Uterus (tissue), 2 donors: ENCODE results near the gene ORM2.

Experiments used
- CTCF ChIP-seq, 4 experiments: fragments of 200-600 bp in 2 of 4; fragments of 450-650 bp in 2 of 4; sonication (generic) in 2 of 4; IDR thresholded peaks; one replicate each; pipeline ENCODE4 v1.5.1; 2016 to 2019; ENCODE audit warnings: antibody characterized with exemption in 4 of 4, mild to moderate bottlenecking in 2 of 4, moderate library complexity in 1 of 4
- POLR2A ChIP-seq, 2 donors: fragments of 450-650 bp; IDR thresholded peaks; one replicate each; pipeline ENCODE4 v1.6.1; 2016; ENCODE audit warnings: antibody characterized with exemption in 2 of 2, mild to moderate bottlenecking in 1 of 2, moderate library complexity in 1 of 2

DNA sequence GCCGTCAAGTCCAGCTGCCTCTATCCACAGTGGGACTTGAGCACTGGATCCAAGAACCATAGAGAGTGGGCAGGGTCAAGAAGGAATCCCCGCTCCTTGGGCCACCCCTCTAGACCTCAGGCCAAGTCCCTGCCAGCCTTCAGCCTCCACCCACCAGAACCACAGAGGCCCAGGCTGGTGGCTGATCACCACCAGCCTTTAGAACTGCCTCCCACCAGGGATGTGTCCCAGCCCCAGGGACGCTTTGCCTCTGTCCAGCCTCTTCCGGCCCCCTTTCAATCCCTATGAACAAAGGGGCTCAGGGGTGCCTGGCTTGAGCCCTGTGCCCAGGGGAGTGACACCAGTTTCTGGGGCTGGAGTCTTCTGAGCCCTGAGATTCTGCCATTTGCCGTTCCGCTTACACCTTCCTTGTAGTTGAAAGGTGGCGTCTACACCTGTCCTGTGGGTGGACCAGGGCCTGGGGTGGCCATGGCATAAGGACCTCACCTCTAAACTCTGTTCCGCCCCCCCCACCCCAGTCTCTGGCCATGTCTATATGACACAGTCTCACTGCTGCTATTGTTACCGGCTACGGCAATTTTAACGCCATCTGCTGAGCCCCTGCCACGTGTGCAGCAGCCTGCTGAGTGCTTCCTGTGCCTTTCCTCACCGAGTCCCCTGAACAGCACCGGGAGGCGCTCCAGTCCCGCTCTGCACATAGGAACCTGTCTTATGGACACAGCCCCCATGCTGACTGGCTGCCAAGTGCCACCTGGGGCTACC is 42.5 kb upstream of the ORM2 start:
- TF ChIP-seq CTCF (IDR thresholded peaks at IDR 0.05) (no peak), POLR2A (IDR thresholded peaks at IDR 0.05) (no peak)
